DMS53 treated with DMSO at 0.1 percent for 48 hours (cell line): ENCODE measurements around the gene MACROH2A2.
"Not testable (repeated sequence)": the region's sequence is repeated elsewhere in the genome, so short reads cannot be mapped to it uniquely, and the experiment has no call there.

Experiments
- DNase-seq: peaks from one replicate; lab custom pipeline; 2025; ENCODE audit not compliant: unreplicated experiment; lab: John Stamatoyannopoulos, UW

Gene MACROH2A2

DNA sequence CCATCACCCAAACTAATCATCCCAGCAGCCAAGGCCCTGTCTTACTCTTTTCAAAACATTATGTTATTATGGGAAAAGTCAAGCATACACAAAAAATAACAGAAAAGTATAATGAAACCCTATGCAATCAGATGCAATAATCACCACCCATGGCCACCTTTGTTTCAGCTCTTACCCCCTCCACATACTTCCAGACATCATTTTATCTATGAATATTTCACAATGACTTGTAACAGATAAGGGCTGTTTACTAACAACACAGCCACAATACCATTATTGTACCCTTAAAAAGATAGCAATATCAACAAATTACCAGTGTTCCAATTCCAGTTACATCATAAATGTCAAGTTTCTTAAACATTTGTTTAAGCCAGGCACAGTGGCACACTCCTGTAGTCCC, 44.8 kb downstream of the MACROH2A2 start:
- DNase-seq: no peak

DNA sequence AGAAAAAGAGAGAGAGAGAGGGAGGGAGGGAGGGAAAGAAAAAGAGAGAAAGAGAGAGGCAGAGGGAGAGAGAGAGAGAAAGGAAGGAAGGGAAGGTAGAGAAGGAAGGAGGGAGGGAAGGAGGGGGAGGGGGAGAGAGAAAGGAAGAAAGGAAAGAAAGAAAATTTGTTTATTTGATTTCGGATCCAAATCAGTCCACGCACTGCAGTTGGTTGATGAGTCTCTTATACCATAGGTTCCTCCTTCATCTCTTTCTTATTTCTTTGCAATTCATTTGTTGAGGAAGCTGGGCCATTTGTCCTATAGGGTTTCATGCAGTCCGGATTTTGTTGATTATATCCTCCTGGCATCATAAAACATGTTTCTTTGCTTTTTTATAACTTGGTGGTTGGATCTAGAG, 45.6 kb downstream of the MACROH2A2 start:
- DNase-seq: no peak

DNA sequence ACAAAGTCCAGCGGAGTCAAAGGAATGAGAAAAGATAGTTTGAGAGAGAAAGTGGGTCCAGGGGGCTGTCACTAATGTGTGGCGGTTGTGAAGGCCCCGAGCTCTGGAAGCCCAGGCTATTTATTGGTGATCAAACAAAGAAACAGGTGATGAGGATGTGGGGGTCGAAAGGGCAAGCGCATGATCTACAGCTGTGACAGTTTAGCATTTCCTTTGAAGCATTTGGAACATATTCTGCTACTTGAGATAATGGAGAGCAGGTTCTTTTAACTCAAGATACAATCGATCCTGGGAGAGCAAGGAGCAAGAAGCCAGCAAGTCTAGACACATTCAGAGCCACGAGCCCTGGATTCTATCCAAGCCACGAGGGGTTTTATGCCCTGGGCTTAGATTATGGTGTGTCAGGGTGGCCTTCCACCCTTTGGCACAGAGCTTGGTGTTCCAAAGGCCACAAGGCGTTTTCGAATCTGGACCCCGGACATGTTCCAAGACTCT, 48.5 kb downstream of the MACROH2A2 start:
- DNase-seq: not testable (repeated sequence)

DNA sequence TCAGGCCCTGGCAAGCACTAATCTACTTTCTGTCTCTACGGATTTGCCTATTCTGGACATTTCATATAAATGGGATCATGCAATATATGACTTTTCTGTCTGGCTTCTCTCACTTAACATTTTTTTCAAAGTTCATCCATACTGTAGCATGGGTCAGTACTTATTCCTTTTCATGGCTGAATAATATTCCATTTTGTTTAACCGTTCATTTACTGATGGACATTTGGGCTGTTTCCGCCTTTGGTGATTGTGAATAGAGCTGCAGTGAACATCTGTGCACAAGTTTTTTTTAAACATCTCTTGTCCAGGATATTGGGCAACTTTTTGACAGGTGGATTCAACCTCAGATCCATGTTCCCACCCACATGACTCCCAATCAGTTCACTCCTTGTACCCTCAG, 49.0 kb downstream of the MACROH2A2 start:
- no peak for DNase-seq

DNA sequence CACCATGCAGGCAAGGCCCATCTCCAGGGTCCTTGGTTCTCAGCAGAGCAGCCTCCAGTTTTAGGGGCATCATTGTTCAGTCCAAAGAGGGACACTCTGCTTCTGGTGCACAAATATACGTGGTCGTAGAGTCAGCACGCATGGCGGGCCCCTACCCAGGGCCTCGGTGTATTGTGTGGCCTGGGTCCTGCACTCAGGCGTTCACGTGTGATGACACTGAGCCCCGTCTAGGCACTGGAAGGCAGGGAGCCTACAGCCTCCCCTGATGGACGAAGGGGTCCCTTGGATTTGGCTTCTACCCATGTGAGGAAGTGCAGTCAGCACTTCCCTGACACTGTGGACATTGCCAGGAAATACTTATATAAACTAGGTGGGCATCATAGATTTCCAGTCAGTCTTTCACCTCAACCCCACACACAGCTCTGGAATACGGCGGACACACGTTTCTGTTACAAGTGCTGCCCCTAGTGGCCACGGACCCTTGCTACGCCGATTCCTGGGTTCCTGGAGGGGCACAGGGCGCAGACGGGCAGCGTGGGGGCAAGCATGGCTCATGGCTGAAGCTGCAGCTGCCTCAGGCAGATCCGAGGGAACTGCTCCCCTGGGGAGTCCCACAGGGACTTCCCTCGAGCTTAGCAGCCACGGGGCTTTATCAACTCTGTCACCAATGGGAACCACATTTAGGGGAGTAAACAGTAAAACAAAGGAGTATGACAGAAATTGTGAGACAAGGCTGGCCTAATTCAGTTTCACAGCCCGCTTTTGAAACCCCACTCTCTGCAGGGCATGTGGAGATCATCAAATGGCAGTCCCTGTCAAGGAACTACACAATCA, 54.5 kb downstream of the MACROH2A2 start:
- DNase-seq: no peak

DNA sequence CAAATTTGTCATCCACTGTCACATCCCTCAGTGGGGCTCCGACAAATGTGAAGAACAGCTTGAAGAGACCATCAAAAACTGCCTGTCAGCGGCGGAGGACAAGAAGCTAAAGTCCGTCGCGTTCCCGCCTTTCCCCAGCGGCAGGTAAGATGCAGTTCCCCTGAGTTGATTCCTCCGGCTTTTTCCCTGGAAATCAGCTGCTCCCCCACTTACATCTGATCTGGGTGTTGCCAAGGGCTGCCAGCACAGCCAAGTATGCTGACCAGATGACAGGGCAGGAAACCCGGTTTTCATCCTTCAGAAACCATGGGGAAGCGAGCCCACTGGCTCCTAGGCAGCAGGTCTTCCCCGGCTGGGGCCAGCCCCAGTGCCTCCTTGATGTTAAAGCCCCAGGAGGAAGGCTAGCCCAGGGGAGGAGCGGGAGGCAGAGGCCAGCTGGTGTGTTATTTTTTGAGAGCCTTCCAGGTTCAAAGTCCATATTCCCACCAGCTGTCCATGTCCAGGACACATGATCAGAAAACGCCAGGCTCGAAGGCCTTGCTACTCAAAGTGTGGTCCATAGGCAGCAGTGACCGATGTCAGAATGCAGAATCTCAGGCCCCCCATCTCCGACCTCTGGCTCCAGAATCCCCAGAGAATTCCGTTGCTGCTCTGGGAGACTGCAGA, 56.6 kb downstream of the MACROH2A2 start:
- peak; percentile 85 for DNase-seq

DNA sequence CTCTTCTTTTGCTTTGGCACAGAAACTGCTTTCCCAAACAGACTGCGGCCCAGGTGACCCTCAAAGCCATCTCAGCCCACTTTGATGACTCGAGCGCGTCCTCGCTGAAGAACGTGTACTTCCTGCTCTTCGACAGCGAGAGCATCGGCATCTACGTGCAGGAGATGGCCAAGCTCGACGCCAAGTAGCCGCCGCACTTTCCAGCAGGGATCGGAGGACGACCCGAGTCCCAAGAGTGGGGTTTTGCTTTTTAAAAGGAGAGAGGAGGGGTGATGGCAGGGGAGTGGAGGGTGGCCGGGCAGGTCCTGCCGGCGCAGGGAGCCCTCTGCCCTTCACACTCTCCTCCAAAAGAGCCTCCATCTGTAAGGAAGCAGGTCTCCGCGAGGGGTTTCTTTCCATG, 58.9 kb downstream of the MACROH2A2 start:
- DNase-seq: no peak

DNA sequence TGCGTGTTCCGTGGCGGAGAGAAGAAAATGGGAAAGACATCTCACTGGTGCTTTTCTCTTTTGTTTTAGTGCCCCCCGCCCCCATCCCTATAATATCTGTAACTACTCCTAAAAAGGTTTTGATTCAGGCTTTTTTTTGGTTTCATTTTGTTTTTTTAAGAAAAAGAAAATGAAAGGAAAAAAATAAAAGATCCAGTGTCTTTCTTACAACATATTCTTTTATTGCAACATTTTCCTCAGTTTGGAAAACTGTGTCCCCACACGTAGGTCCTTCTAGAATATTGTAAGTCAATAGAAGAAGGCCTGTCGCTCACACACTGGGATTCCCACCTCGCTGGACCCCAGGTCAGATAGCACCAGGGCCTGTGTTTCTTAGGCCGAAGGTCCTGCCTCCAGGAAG, 59.4 kb downstream of the MACROH2A2 start:
- no peak for DNase-seq

DNA sequence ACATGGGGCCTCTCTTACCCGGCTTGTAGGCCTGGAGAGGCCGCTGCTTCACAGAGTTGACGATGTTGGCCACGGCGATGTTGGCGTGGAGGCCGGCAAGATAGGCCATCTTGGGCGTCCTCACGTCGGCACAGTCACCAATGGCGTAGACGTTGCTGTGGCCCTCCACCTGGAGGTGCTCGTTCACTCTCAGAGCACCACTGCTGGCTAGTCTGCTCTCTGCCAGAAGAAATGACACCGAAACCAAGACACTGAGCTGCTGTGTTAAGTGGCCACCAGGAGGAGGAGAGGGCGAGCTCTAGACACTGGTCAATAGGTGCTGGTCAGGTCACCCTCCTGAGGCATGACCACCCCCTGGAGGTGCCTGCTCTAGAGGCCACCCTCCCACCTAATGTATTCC, 62.3 kb downstream of the MACROH2A2 start:
- DNase-seq: no peak

DNA sequence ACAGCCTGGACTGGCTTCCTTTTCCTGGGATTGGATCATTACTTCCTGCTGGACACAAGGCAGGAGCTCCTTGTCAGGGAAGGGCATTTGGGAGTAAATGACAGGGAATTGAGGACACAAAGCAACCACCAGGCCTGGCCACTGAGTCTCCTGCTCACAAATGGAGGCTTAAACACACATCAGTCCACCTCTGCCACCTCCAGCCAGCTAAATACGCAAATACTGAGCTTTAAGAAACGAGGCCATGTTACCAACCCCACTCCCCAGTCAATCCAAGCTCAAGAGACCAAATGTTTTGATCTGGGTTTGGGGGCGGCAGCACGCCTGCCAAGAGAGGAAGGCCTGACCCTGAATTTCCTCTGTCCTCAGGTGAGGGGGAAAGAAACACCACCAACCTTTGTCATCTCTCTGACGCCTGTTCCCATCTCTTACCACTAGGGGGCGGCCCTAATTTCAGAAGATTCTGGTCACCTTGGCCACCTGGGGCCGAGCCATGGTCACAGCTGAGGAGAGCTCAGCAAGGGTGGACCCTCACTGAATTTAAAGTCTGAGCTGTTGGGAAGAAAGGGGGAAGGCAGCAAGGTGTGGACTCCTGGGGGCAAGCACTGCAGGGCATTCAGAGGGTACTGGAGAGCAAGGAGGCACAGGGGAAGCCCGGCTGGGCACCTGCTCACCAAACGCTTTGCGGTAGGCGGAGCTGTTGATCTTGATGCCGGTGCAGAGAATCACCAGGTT, 63.5 kb downstream of the MACROH2A2 start:
- DNase-seq: peak; percentile 45

DNA sequence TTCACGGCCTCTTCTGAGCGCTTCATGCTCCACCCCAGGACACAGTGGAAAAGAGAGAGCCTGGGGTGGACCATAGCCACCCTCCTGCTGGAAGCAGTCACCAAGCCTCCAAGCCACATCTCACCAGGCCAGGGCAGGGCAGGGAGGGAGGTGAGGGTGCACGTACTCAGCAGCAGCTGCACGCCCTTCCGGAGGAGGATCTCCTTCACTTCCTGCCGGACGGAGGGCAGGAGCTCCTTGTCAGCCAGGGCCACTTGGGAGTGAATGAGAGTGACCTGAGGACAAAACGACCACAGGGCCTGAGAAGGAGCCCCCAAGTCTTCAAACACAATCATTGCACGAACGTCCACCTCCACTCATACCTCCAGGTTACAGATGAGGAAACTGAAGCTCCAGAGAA, 65.0 kb downstream of the MACROH2A2 start:
- DNase-seq: no peak

DNA sequence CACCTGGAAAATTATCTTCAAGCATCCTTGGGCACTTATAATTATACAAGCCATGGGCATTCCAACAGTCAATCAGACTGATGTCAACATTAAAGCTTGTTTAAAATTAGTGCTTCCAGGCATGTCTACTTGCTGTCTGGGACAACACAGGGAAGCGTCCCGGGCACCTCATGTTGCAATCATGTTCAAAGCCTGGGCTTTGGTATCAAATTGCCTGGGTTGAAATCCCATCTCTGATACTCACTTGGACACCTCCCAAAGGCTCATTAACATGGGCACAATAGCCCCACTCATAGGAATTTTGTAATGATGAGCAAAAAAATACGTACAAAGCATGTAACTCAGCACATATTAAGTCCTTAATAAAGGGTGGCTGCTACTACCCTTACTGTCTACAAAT, 65.5 kb downstream of the MACROH2A2 start:
- no peak for DNase-seq

DNA sequence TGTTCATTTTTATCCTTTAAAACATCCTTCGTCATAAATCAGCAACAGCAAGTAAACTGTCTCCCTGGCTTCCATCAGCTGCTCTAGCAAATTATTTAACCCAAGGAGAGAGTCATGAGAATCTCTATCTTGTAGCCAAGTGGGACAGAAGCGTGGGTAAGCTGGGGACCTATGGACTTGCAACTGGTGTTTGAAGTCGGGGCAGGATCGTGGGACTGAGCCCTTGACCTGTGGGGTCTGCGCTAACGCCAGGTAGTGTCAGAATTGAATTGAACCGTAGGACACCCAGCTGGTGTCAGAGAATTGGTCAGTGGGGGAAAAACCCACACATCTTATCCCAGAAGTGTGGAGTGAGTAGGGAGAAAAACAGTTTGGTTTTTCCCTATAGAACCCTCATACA, 66.6 kb downstream of the MACROH2A2 start:
- no peak for DNase-seq

DNA sequence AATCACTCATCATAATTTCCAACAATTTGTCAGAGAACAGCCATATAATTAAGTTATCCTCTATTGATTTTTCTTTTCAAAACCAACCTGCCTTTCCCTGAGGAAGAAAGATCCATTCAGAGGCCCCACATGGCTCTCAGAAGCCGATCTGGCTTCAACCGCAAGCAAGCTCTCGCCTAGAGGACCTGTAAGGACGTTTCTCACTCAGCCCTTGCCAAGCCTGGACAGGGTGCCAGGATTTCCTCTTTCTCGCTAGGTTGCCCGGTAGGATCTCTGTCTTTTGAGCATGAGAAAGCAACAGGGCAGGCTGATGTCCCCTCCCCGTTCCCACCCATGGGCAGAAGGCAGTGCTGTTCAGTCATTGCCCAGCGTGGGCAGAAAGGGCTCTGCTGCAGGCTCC, 67.0 kb downstream of the MACROH2A2 start:
- DNase-seq: no peak

DNA sequence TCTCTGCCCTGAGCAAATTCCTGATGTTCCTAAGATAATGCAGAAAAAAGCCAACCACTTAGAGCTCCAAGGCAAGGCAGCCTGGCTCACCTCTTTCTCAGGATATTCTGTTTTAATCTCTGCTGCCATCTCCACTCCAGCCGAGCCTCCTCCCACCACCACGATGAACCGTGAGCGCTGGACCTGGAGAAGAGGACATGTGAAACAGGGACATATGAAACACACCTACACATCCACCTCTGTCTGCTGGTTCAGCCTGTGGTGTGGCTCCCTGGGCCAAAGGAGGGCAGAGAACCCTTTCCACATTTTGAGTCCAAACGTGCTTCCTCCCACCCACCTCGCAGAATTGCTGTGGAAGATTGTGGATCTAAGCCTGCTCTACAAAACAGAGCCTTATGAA, 67.8 kb downstream of the MACROH2A2 start:
- DNase-seq: no peak

DNA sequence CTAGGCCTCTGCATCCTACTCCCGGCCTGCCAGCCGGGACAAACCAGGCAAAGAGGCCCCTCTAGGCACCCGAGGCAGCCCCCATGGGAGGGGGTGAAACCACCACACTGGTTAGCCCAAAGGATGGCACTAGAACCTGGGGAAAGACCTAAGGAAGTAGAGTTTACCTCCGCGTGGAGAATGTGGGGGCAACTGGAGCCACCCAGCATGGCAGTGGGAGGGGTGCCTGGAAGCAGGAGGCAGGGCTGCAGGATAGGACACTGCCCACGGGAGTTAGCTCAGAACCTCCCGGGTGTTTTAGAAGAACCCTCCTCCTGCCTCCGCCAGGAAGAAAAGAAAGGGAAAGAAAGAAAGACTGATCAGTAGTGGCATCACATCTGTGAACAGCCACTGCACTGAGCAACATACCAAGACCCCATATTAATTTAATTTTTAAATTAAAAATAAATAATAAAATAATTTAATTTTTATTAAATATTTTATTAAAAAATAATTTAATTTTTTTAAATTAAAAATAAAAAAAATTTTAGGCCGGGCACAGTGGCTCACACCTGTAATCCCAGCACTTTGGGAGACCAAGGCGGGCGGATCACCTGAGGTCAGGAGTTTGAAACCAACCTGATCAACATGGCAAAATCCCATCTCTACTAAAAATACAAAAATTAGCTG, 68.8 kb downstream of the MACROH2A2 start:
- DNase-seq: no peak

DNA sequence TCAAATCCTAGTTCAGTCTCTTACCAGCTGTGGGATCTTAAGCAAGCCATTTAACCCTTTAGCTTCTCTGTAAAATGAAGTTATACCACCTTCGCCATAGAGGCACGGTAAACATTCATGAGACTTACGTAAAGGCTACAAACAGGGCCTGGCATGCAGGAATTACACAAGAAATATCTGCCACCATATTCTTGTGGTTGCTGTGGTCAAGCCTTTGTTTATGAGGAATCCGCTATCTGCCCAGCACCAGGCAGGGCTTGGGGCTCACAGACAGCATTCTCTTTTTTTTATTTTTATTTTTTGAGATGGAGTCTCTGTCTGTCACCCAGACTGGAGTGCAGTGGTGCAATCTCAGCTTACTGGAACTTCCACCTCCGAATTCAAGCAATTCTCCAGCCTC, 70.1 kb downstream of the MACROH2A2 start:
- DNase-seq: no peak

DNA sequence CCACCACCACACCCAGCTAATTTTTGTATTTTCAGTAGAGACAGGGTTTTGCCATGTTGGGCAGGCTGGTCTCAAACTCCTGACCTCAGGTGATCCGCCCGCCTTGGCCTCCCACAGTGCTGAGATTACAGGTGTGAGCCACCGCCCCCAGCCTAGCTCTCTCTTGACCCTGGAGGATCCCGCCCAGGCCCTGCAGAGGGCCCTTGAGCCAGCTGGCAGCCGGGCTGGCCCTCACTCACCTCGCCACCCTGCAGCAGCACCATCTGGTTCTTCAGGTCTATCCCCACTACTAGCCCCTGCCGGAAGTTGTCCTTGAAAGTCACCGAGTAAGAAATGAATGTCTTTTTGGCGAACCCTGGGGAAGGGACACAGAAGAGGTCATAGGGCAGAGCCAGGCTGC, 70.5 kb downstream of the MACROH2A2 start:
- DNase-seq: not testable (repeated sequence)

DNA sequence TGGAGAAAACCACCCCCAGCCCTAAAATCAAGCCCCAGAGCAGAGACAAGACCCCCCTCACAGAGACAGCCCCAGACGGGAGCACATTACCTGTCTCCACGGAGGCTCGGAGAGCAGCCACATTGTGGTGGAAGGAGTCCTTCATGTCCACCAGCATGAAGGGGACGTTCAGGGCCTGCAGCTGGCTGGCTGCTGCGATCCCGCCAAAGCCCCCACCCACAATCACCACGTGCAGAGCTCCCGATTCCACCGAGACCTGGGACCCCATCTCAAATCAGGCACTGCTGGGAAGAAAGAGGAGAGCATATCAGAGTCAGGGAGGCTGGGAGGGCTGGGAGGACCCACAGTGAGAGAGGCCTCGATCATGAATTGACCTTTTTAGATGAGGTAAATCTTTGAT, 71.2 kb downstream of the MACROH2A2 start:
- no peak for DNase-seq

DNA sequence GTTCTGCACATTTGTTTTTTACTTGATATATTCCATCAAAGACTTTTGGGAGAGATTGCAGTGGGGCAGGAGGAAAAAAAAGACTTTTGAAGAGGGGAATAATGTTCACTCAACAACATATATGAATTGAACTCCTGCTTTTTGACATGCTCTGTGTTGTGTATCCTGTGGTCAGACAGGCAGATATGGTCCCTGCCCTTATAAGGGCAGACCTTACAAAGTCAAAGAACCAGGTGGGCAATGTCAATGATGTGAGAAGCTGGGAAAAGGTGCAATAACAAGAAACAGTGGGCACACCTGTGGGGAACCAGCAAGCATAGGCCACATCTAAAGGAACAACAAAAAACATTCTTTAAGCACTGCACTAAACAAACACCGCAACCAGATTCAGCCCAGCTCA, 71.8 kb downstream of the MACROH2A2 start:
- no peak for DNase-seq

DNA sequence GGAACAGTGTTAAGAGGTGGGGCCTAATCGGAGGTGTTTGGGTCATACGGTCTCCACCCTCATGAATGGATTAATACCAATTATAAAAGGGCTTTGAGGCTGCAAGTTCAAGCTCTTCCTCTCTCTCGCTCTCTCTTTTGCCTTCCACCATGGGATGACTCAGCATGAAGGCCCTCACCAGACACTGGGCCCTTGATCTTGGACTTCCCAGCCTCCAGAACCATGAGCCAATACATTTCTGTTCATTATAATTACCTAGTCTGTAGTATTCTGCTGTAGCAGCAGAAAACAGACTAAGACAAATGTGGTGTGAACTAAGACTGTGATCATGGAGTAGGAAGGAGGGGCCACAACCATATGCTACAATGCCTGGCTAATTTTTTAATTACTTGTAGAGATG, 72.3 kb downstream of the MACROH2A2 start:
- DNase-seq: no peak
